HepG2 (cell line): Measurements from ENCODE around the gene ZNF112. TPM values are rescaled to one million over a fixed set of nuclear protein-coding genes. Genes with fewer than 3 reads are reported as not detected.

ENCODE experiments used
- ATF2 ChIP-seq: sonication (generic); formaldehyde crosslinking; IDR thresholded peaks from 2 replicates; pipeline ENCODE4 v1.4.0; 2020; ENCODE audit warnings: missing genetic modification reagents
- ATF7-NPFF ChIP-seq: sonication (generic); formaldehyde crosslinking; IDR thresholded peaks from 2 replicates; pipeline ENCODE4 v1.8.1; 2023; ENCODE audit warnings: mild to moderate bottlenecking, low read depth, missing genetic modification reagents, moderate library complexity
- DNMT3B ChIP-seq: conservative IDR thresholded peaks from 2 replicates; pipeline ENCODE4 v1.6.1; 2016; ENCODE audit warnings: missing biosample characterization, control low read depth
- EED ChIP-seq: sonication (generic); formaldehyde crosslinking; IDR thresholded peaks from 2 replicates; pipeline ENCODE4 v1.5.0; 2020; ENCODE audit warnings: mild to moderate bottlenecking, missing genetic modification reagents
- FOXA3 ChIP-seq: IDR thresholded peaks from 2 replicates; pipeline ENCODE4 v1.6.1; 2016; ENCODE audit warnings: missing genetic modification reagents, missing compliant biosample characterization
- FOXJ3 ChIP-seq: sonication (generic); formaldehyde crosslinking; IDR thresholded peaks from 2 replicates; pipeline ENCODE4 v1.4.0; 2020; ENCODE audit warnings: missing genetic modification reagents, mild to moderate bottlenecking, borderline replicate concordance
- FOXO4 ChIP-seq: sonication (generic); formaldehyde crosslinking; conservative IDR thresholded peaks from 2 replicates; pipeline ENCODE4 v1.8.1; 2023; ENCODE audit warnings: missing genetic modification reagents
- HCFC1 ChIP-seq: fragments of 150-350 bp; IDR thresholded peaks from 2 replicates; pipeline ENCODE4 v1.6.1; 2014; ENCODE audit warnings: low read depth, low read length
- HOXA3 ChIP-seq: sonication (generic); formaldehyde crosslinking; IDR thresholded peaks from 2 replicates; pipeline ENCODE4 v1.5.0; 2020; ENCODE audit warnings: missing genetic modification reagents
- KDM2A ChIP-seq: sonication (generic); formaldehyde crosslinking; IDR thresholded peaks from 2 replicates; pipeline ENCODE4 v1.4.0; 2020; ENCODE audit warnings: low read depth, missing genetic modification reagents, borderline replicate concordance
- MEF2D ChIP-seq: sonication (generic); formaldehyde crosslinking; IDR thresholded peaks from 2 replicates; pipeline ENCODE4 v1.5.1; 2020; ENCODE audit warnings: mild to moderate bottlenecking, missing genetic modification reagents
- NFRKB ChIP-seq: fragments of 450-650 bp; IDR thresholded peaks from 2 replicates; pipeline ENCODE4 v1.6.1; 2017
- PAX8 ChIP-seq: sonication (generic); formaldehyde crosslinking; IDR thresholded peaks from 2 replicates; pipeline ENCODE4 v1.8.0; 2022; ENCODE audit warnings: mild to moderate bottlenecking, missing genetic modification reagents, borderline replicate concordance
- PTBP1 ChIP-seq: fragments of 200-400 bp; formaldehyde crosslinking; IDR thresholded peaks from 2 replicates; pipeline ENCODE4 v1.6.1; 2018; ENCODE audit warnings: low read length, low read depth; ENCODE audit not compliant: poor library complexity, severe bottlenecking
- RNF219 ChIP-seq: sonication (generic); formaldehyde crosslinking; IDR thresholded peaks from 2 replicates; pipeline ENCODE4 v1.5.0; 2020; ENCODE audit warnings: mild to moderate bottlenecking, missing genetic modification reagents
- SP4 ChIP-seq: sonication (generic); formaldehyde crosslinking; IDR thresholded peaks from 2 replicates; pipeline ENCODE4 v1.8.1; 2023; ENCODE audit warnings: mild to moderate bottlenecking, missing genetic modification reagents
- STAG1 ChIP-seq: sonication (generic); formaldehyde crosslinking; IDR thresholded peaks from 2 replicates; pipeline ENCODE4 v1.4.0; 2020; ENCODE audit warnings: missing genetic modification reagents
- TOE1 ChIP-seq: sonication (generic); formaldehyde crosslinking; IDR thresholded peaks from 2 replicates; pipeline ENCODE4 v1.4.0; 2020; ENCODE audit warnings: mild to moderate bottlenecking, missing genetic modification reagents
- TSC22D2 ChIP-seq: sonication (generic); formaldehyde crosslinking; IDR thresholded peaks from 2 replicates; pipeline ENCODE4 v1.5.1; 2020; ENCODE audit warnings: missing genetic modification reagents, mild to moderate bottlenecking, borderline replicate concordance
- ZFP90 ChIP-seq: sonication (generic); formaldehyde crosslinking; IDR thresholded peaks from 2 replicates; pipeline ENCODE4 v1.8.0; 2022; ENCODE audit warnings: missing genetic modification reagents, mild to moderate bottlenecking, inconsistent platforms, borderline replicate concordance
- ZNF333 ChIP-seq: sonication (generic); formaldehyde crosslinking; IDR thresholded peaks from 2 replicates; pipeline ENCODE4 v1.4.0; 2020; ENCODE audit warnings: mild to moderate bottlenecking, missing genetic modification reagents, borderline replicate concordance
- ZNF703 ChIP-seq: sonication (generic); formaldehyde crosslinking; IDR thresholded peaks from 2 replicates; pipeline ENCODE4 v1.5.1; 2020; ENCODE audit warnings: missing genetic modification reagents, mild to moderate bottlenecking, moderate library complexity, borderline replicate concordance
- ZNF782 ChIP-seq: sonication (generic); formaldehyde crosslinking; IDR thresholded peaks from 2 replicates; pipeline ENCODE4 v1.4.0; 2020; ENCODE audit warnings: missing genetic modification reagents, mild to moderate bottlenecking, borderline replicate concordance
- ZNF891 ChIP-seq: sonication (generic); formaldehyde crosslinking; IDR thresholded peaks from 2 replicates; pipeline ENCODE4 v1.5.0; 2020; ENCODE audit warnings: mild to moderate bottlenecking, missing genetic modification reagents
- ZZZ3 ChIP-seq: sonication (generic); formaldehyde crosslinking; IDR thresholded peaks from 2 replicates; pipeline ENCODE4 v1.4.0; 2020; ENCODE audit warnings: missing genetic modification reagents, mild to moderate bottlenecking, borderline replicate concordance
- polyA plus RNA-seq, 8 experiments: library from polyadenylated mRNA; depleted of rRNA in 3 of 8; stranded (reverse) in 7 of 8; unstranded in 1 of 8; fragments of >200 nt; fragmentation: Illumina TruSeq in 4 of 8; extraction: Trizol in 4 of 8; gene quantifications; 2 replicates each; pipeline versions ENCODE4 v1.2.1 to v1.2.3, GENCODE V29; 2011 to 2016; ENCODE audit warnings: low read depth in 4 of 8, missing spikeins in 1 of 8, mixed read lengths in 1 of 8; ENCODE audit not compliant: insufficient read depth in 1 of 8
- total RNA-seq, 5 experiments: library from RNA; depleted of rRNA; stranded (reverse); fragments of >200 nt; fragmentation: Illumina TruSeq; extraction: Trizol; gene quantifications; 2 replicates each; pipeline ENCODE4 v1.2.3, GENCODE V29; 2016; ENCODE audit warnings: low read depth in 1 of 5

ZNF112 gene
- total and polyA plus RNA-seq, 2 of the 13 experiments (the other 11 are each of a cell fraction or from before 2014, with no cell fraction given), result 1.8 to 3.6 TPM

GRCh38 chr19:44356383-44357111 is at the start of gene ZNF112 (continued):
- TF ChIP-seq FOXO4 (0 out of 2 replicates have a peak, but pooled peaks have one; percentile 60), NFRKB (no peak), ZNF333 (CRISPR knock-in tag) (no peak), FOXA3 (CRISPR knock-in tag) (0 out of 2 replicates have a peak, but pooled peaks have one; percentile 19), SP4 (0 out of 2 replicates have a peak, but pooled peaks have one; percentile 46), ZNF891 (CRISPR knock-in tag) (peak; percentile 64; the same call in 1 of the 2 replicates), RNF219 (CRISPR knock-in tag) (0 out of 2 replicates have a peak, but pooled peaks have one; percentile 61), DNMT3B (no peak), HOXA3 (CRISPR knock-in tag) (peak; percentile 73; the same call in 1 of the 2 replicates), ZFP90 (CRISPR knock-in tag) (no peak; the same call in 1 of the 2 replicates), PTBP1 (no peak), FOXJ3 (CRISPR knock-in tag) (no peak), STAG1 (CRISPR knock-in tag) (peak; percentile 14; the same call in 1 of the 2 replicates), KDM2A (peak; percentile 84), TOE1 (CRISPR knock-in tag) (no peak), HCFC1 (peak; percentile 96), MEF2D (CRISPR knock-in tag) (0 out of 2 replicates have a peak, but pooled peaks have one; percentile 49), ZNF782 (CRISPR knock-in tag) (no peak), ZZZ3 (CRISPR knock-in tag) (peak; percentile 71; the same call in 1 of the 2 replicates), PAX8 (CRISPR knock-in tag) (no peak), ATF7-NPFF (CRISPR knock-in tag) (no peak), ATF2 (CRISPR knock-in tag) (peak; percentile 63; the same call in 1 of the 2 replicates), EED (CRISPR knock-in tag) (no peak), TSC22D2 (CRISPR knock-in tag) (0 out of 2 replicates have a peak, but pooled peaks have one; percentile 21), ZNF703 (no peak)
